ENCODE measurements around the gene PANX1.

DNA sequence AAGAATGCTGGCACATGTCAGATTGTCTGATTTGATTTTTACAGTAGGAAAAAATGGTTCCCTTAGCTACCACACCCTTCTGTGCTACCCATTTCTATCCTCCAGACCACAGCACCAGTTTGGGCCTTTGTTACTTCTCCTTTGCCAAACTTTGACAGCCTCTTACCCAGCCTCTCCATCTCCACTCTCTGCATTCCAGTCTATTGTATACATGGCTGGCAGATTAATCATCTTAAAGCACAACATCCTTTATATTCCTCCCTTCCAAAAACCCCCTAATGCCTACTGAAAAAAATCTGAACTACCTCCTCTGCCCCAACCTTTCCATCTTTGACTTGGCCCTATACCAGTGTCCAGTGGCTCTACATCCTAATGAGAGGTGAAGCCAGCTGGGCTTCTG lies 10.8 kb upstream of the PANX1 start:
- TF ChIP-seq, protein P1, sequence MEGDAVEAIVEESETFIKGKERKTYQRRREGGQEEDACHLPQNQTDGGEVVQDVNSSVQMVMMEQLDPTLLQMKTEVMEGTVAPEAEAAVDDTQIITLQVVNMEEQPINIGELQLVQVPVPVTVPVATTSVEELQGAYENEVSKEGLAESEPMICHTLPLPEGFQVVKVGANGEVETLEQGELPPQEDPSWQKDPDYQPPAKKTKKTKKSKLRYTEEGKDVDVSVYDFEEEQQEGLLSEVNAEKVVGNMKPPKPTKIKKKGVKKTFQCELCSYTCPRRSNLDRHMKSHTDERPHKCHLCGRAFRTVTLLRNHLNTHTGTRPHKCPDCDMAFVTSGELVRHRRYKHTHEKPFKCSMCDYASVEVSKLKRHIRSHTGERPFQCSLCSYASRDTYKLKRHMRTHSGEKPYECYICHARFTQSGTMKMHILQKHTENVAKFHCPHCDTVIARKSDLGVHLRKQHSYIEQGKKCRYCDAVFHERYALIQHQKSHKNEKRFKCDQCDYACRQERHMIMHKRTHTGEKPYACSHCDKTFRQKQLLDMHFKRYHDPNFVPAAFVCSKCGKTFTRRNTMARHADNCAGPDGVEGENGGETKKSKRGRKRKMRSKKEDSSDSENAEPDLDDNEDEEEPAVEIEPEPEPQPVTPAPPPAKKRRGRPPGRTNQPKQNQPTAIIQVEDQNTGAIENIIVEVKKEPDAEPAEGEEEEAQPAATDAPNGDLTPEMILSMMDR (IDR thresholded peaks at IDR 0.05): no peak
- TF ChIP-seq POLR2A (IDR thresholded peaks at IDR 0.05): no peak

Measured in adrenal gland (tissue), 5 donors.